ENCODE data around the gene KLHL29. TPM values are rescaled to one million over a fixed set of nuclear protein-coding genes. Genes with fewer than 3 reads are reported as not detected.
A peak's percentile ranks its signal among the peaks of the same experiment; 100 is the strongest.

The KLHL29 gene
- total RNA-seq, 1 experiment from 2014 or later = 3.4 TPM

- no peaks in the 10 kb centered on the region for H3K9me3 ChIP-seq (ENCODE audit: insufficient read depth, low read depth)
- TF ChIP-seq EZH2 (IDR thresholded peaks at IDR 0.05; ENCODE audit: low read depth) (no peak), CTCF (conservative IDR thresholded peaks at IDR 0.05) (no peak)
- H3K4me2 ChIP-seq = no peak overlapping the region
- no peaks in the 10 kb centered on the region for H3K27me3 ChIP-seq (ENCODE audit: insufficient read depth, low read depth)
- H3K9me2 ChIP-seq (ENCODE audit: insufficient read depth) = no peaks in the 10 kb centered on the region
- peaks cover 3% of the 10 kb centered on the region; the same call in 1 of the 2 replicates for H4K20me1 ChIP-seq (ENCODE audit: insufficient read depth)
- ChIA-PET POLR2A (ENCODE audit: unreplicated experiment) (no interaction called here), CTCF (no interaction called here)
- no peak overlapping the region for H2AFZ ChIP-seq
- no peak overlapping the region for H3K27ac ChIP-seq
- H3K79me2 ChIP-seq (ENCODE audit: low read depth) = no peaks in the 10 kb centered on the region
- H3F3A ChIP-seq (ENCODE audit: insufficient read depth, low read depth) = no peaks in the 10 kb centered on the region; the same call in 1 of the 2 replicates
- BruUV-seq (replicated peaks) = no TSS peak
- H3K36me3 ChIP-seq (ENCODE audit: low read depth) = no peaks in the 10 kb centered on the region
- intact Hi-C loops (cut with micrococcal nuclease; ENCODE audit: unreplicated experiment) = no loop called here
- no peak overlapping the region for H3K4me3 ChIP-seq
- peak in 1 of 2 experiments; percentile 34 for DNase-seq
- 0 out of 2 replicates have a peak, but pooled peaks cover 11% of the 10 kb centered on the region for H3K4me1 ChIP-seq (replicated peaks; ENCODE audit: insufficient read depth)
These were observed 41.4 kb downstream of the KLHL29 start for GRCh38 chr2:23426263-23426905.

GRCh38 chr2:23427350-23427749 lies 42.4 kb downstream of the KLHL29 start:
- H3K9me3 ChIP-seq (ENCODE audit: insufficient read depth, low read depth) = no peaks in the 10 kb centered on the region
- H3K9me2 ChIP-seq (ENCODE audit: insufficient read depth) = no peaks in the 10 kb centered on the region
- no peaks in the 10 kb centered on the region for H3F3A ChIP-seq (ENCODE audit: insufficient read depth, low read depth)
- TF ChIP-seq EZH2 (IDR thresholded peaks at IDR 0.05; ENCODE audit: low read depth) (no peak), CTCF (conservative IDR thresholded peaks at IDR 0.05) (no peak)
- H3K4me1 ChIP-seq (replicated peaks; ENCODE audit: insufficient read depth) = 0 out of 2 replicates have a peak, but pooled peaks cover 11% of the 10 kb centered on the region
- H3K36me3 ChIP-seq (ENCODE audit: low read depth) = no peaks in the 10 kb centered on the region
- no peaks in the 10 kb centered on the region for H4K20me1 ChIP-seq (ENCODE audit: insufficient read depth)
- intact Hi-C loops (cut with micrococcal nuclease; ENCODE audit: unreplicated experiment) = no loop called here
- H3K27ac ChIP-seq = no peak overlapping the region
- ChIA-PET CTCF (no interaction called here), POLR2A (ENCODE audit: unreplicated experiment) (no interaction called here)
- H3K4me2 ChIP-seq = no peak overlapping the region
- H3K27me3 ChIP-seq (ENCODE audit: insufficient read depth, low read depth) = no peaks in the 10 kb centered on the region
- H3K79me2 ChIP-seq (ENCODE audit: low read depth) = no peaks in the 10 kb centered on the region
- peak in 1 of 2 experiments; percentile 21 for DNase-seq
- H3K4me3 ChIP-seq = no peak overlapping the region
- no peak overlapping the region for H2AFZ ChIP-seq
- BruUV-seq (replicated peaks) = no TSS peak

GRCh38 chr2:23427976-23428375 lies 43.0 kb downstream of the KLHL29 start:
- no peaks in the 10 kb centered on the region for H3F3A ChIP-seq (ENCODE audit: insufficient read depth, low read depth)
- H3K4me1 ChIP-seq (replicated peaks; ENCODE audit: insufficient read depth) = 0 out of 2 replicates have a peak, but pooled peaks cover 11% of the 10 kb centered on the region
- ChIA-PET POLR2A (ENCODE audit: unreplicated experiment) (no interaction called here), CTCF (no interaction called here)
- H3K4me2 ChIP-seq = no peak overlapping the region
- H3K36me3 ChIP-seq (ENCODE audit: low read depth) = no peaks in the 10 kb centered on the region
- no peak overlapping the region for H2AFZ ChIP-seq
- BruUV-seq (replicated peaks) = no TSS peak
- DNase-seq = no peak
- no peak overlapping the region for H3K27ac ChIP-seq
- no peaks in the 10 kb centered on the region for H3K27me3 ChIP-seq (ENCODE audit: insufficient read depth, low read depth)
- H3K9me2 ChIP-seq (ENCODE audit: insufficient read depth) = no peaks in the 10 kb centered on the region
- TF ChIP-seq EZH2 (IDR thresholded peaks at IDR 0.05; ENCODE audit: low read depth) (no peak), CTCF (conservative IDR thresholded peaks at IDR 0.05) (no peak)
- H3K79me2 ChIP-seq (ENCODE audit: low read depth) = no peaks in the 10 kb centered on the region
- no peaks in the 10 kb centered on the region for H4K20me1 ChIP-seq (ENCODE audit: insufficient read depth)
- no peak overlapping the region for H3K4me3 ChIP-seq
- intact Hi-C loops (cut with micrococcal nuclease; ENCODE audit: unreplicated experiment) = no loop called here
- no peaks in the 10 kb centered on the region for H3K9me3 ChIP-seq (ENCODE audit: insufficient read depth, low read depth)
